HepG2 (cell line): ENCODE data around the gene PARVA. TPM values are rescaled to one million over a fixed set of nuclear protein-coding genes. Genes with fewer than 3 reads are reported as not detected.

Source experiments
- ATAC-seq: fragments of 200-7000 bp; cut with Tn5 transposase; 3 replicates; pipeline ENCODE4 v1.9.1; 2020; ENCODE audit warnings: mild to moderate bottlenecking, moderate library complexity
- BruUV-seq: library from RNA; stranded (reverse); fragments of 400-500 nt; replicated peaks from 2 replicates; lab custom pipeline; 2021; lab: Mats Ljungman, UMichigan
- CTCF ChIA-PET: fragments of 300-600 bp; formaldehyde crosslinking; extraction: SDS; loops from one replicate; lab custom pipeline; 2021; ENCODE audit warnings: low total read pairs, inconsistent platforms, low intra/inter-chr PET ratio; lab: Yijun Ruan, JAX
- POLR2A ChIA-PET: fragments of 350-600 bp; sonication (Branson Sonifier 250); formaldehyde crosslinking; loops from one replicate; lab custom pipeline; 2020; ENCODE audit warnings: antibody characterized with exemption, inconsistent platforms; lab: Yijun Ruan, JAX
- DNase-seq: peaks from one replicate; pipeline ENCODE4 v3.0.0-alpha.2; 2015; ENCODE audit warnings: low spot score
- FAIRE-seq: peaks from 3 replicates; lab custom pipeline; 2011; peaks lifted over from hg19 to GRCh38; lab: Jason Lieb, UNC
- H2AFZ ChIP-seq: one replicate; pipeline ENCODE4 v1.6.1; 2011; ENCODE audit warnings: low read length, inconsistent platforms
- H3K27ac ChIP-seq: fragments of 300-600 bp; 3 replicates; pipeline ENCODE4 v1.8.0; 2011; ENCODE audit warnings: mixed run types, mild to moderate bottlenecking, mixed read lengths, low read length, inconsistent platforms; ENCODE audit not compliant: insufficient read depth; ENCODE audit errors: extremely low read length
- H3K27me3 ChIP-seq, 2 experiments: fragments of 200-600 bp in 1 of 2; 2 replicates in 1 of 2; 3 replicates in 1 of 2; pipeline versions ENCODE4 v1.6.0 to v1.8.0; 2011; ENCODE audit warnings: low read length in 2 of 2, mild to moderate bottlenecking in 2 of 2, moderate library complexity in 2 of 2, inconsistent platforms in 1 of 2; ENCODE audit not compliant: insufficient read depth in 2 of 2, control insufficient read depth in 1 of 2
- H3K36me3 ChIP-seq, 2 experiments: fragments of 200-600 bp in 1 of 2; replicated peaks in 1 of 2; 2 replicates in 1 of 2; 3 replicates in 1 of 2; pipeline versions ENCODE4 v1.5.1 to v1.8.0; 2011; ENCODE audit warnings: low read length in 2 of 2, inconsistent platforms in 1 of 2; ENCODE audit not compliant: insufficient read depth in 2 of 2, control insufficient read depth in 1 of 2
- H3K4me1 ChIP-seq: 2 replicates; pipeline ENCODE4 v1.5.1; 2012; ENCODE audit warnings: low read length, inconsistent platforms; ENCODE audit not compliant: insufficient read depth
- H3K4me2 ChIP-seq: 2 replicates; pipeline ENCODE4 v1.6.0; 2011; ENCODE audit warnings: low read depth, low read length, inconsistent platforms
- H3K4me3 ChIP-seq, 3 experiments: fragments of 200-600 bp in 1 of 3; sonication (generic), shearing (Covaris generic) in 1 of 3; replicated peaks in 1 of 3; 2 replicates each; pipeline ENCODE4 v1.5.1; 2011 to 2016; ENCODE audit warnings: low read length in 3 of 3, inconsistent platforms in 2 of 3, low read depth in 2 of 3, mild to moderate bottlenecking in 2 of 3, control low read depth in 1 of 3, mixed read lengths in 1 of 3; ENCODE audit not compliant: insufficient read depth in 1 of 3
- H3K79me2 ChIP-seq: one replicate; pipeline ENCODE4 v1.6.1; 2011; ENCODE audit warnings: low read length, inconsistent platforms; ENCODE audit not compliant: insufficient read depth
- H3K9ac ChIP-seq: 2 replicates; pipeline ENCODE4 v1.6.0; 2011; ENCODE audit warnings: mild to moderate bottlenecking, low read depth, low read length, inconsistent platforms; ENCODE audit not compliant: insufficient read depth
- H3K9me3 ChIP-seq: 2 replicates; pipeline ENCODE4 v1.5.1; 2012; ENCODE audit warnings: mild to moderate bottlenecking, low read length
- H4K20me1 ChIP-seq: 2 replicates; pipeline ENCODE4 v1.6.0; 2011; ENCODE audit warnings: inconsistent platforms, mild to moderate bottlenecking, low read length, moderate library complexity; ENCODE audit not compliant: insufficient read depth
- BRD4 ChIP-seq: sonication (generic); formaldehyde crosslinking; IDR thresholded peaks from 2 replicates; pipeline ENCODE4 v1.4.0; 2020; ENCODE audit warnings: missing genetic modification reagents
- HNF4A ChIP-seq: sonication (generic); formaldehyde crosslinking; IDR thresholded peaks from 2 replicates; pipeline ENCODE4 v1.4.0; 2020; ENCODE audit warnings: missing genetic modification reagents
- HOXA7 ChIP-seq: sonication (generic); formaldehyde crosslinking; IDR thresholded peaks from 2 replicates; pipeline ENCODE4 v1.8.1; 2022; ENCODE audit warnings: mild to moderate bottlenecking, missing genetic modification reagents, moderate library complexity
- MAFG ChIP-seq: sonication (generic); formaldehyde crosslinking; IDR thresholded peaks from 2 replicates; pipeline ENCODE4 v1.5.1; 2020; ENCODE audit warnings: mild to moderate bottlenecking, missing genetic modification reagents
- NBN ChIP-seq: fragments of 450-650 bp; conservative IDR thresholded peaks from 2 replicates; pipeline ENCODE4 v1.6.1; 2017
- PRDM10 ChIP-seq: sonication (generic); formaldehyde crosslinking; IDR thresholded peaks from 2 replicates; pipeline ENCODE4 v1.4.0; 2020; ENCODE audit warnings: low read depth, missing genetic modification reagents
- RNF219 ChIP-seq: sonication (generic); formaldehyde crosslinking; IDR thresholded peaks from 2 replicates; pipeline ENCODE4 v1.5.0; 2020; ENCODE audit warnings: mild to moderate bottlenecking, missing genetic modification reagents
- ZBTB1 ChIP-seq: sonication (generic); formaldehyde crosslinking; IDR thresholded peaks from 2 replicates; pipeline ENCODE4 v1.4.0; 2020; ENCODE audit warnings: missing genetic modification reagents, borderline replicate concordance
- ZKSCAN5 ChIP-seq: sonication (generic); formaldehyde crosslinking; IDR thresholded peaks from 2 replicates; pipeline ENCODE4 v1.5.1; 2020; ENCODE audit warnings: mild to moderate bottlenecking, missing genetic modification reagents
- ZNF251 ChIP-seq: sonication (generic); formaldehyde crosslinking; IDR thresholded peaks from 2 replicates; pipeline ENCODE4 v1.9.0; 2021; ENCODE audit warnings: mild to moderate bottlenecking, missing genetic modification reagents
- ZNF510 ChIP-seq: sonication (generic); formaldehyde crosslinking; IDR thresholded peaks from 2 replicates; pipeline ENCODE4 v1.4.0; 2020; ENCODE audit warnings: low read depth, mild to moderate bottlenecking, missing genetic modification reagents
- ZNF567 ChIP-seq: sonication (generic); formaldehyde crosslinking; IDR thresholded peaks from 2 replicates; pipeline ENCODE4 v1.8.1; 2023; ENCODE audit warnings: mild to moderate bottlenecking, missing genetic modification reagents, borderline replicate concordance
- ZNF678 ChIP-seq: sonication (generic); formaldehyde crosslinking; IDR thresholded peaks from 2 replicates; pipeline ENCODE4 v1.4.0; 2020; ENCODE audit warnings: mild to moderate bottlenecking, missing genetic modification reagents
- ZNF710 ChIP-seq: sonication (generic); formaldehyde crosslinking; IDR thresholded peaks from 2 replicates; pipeline ENCODE4 v1.5.0; 2020; ENCODE audit warnings: mild to moderate bottlenecking, missing genetic modification reagents, borderline replicate concordance
- ZNF891 ChIP-seq: sonication (generic); formaldehyde crosslinking; IDR thresholded peaks from 2 replicates; pipeline ENCODE4 v1.5.0; 2020; ENCODE audit warnings: mild to moderate bottlenecking, missing genetic modification reagents
- WGBS: methylation state at CpG from one replicate; pipeline ENCODE4 v1.1.6; 2017; ENCODE audit warnings: low lambda C conversion rate; 5-methylcytosine and 5-hydroxymethylcytosine counted together
- in situ Hi-C: cut with HindIII; loops from 2 replicates; pipeline ENCODE4 v1.10.0; 2017; ENCODE audit warnings: low pct_unique_long_range_greater_than_20kb; ENCODE audit not compliant: extremely low pct_ligation_motif_present
- intact Hi-C: fragments of 100-400 bp; cut with micrococcal nuclease; formaldehyde crosslinking; loops from one replicate; pipeline ENCODE4 v1.10.0; 2022; ENCODE audit not compliant: unreplicated experiment
- polyA plus RNA-seq, 8 experiments: library from polyadenylated mRNA; depleted of rRNA in 3 of 8; stranded (reverse) in 7 of 8; unstranded in 1 of 8; fragments of >200 nt; fragmentation: Illumina TruSeq in 4 of 8; extraction: Trizol in 4 of 8; gene quantifications; 2 replicates each; pipeline versions ENCODE4 v1.2.1 to v1.2.3, GENCODE V29; 2011 to 2016; ENCODE audit warnings: low read depth in 4 of 8, missing spikeins in 1 of 8, mixed read lengths in 1 of 8; ENCODE audit not compliant: insufficient read depth in 1 of 8
- total RNA-seq, 5 experiments: library from RNA; depleted of rRNA; stranded (reverse); fragments of >200 nt; fragmentation: Illumina TruSeq; extraction: Trizol; gene quantifications; 2 replicates each; pipeline ENCODE4 v1.2.3, GENCODE V29; 2016; ENCODE audit warnings: low read depth in 1 of 5

PARVA gene
- total and polyA plus RNA-seq, 2 of the 13 experiments (the other 11 are each of a cell fraction or from before 2014, with no cell fraction given) = 5.9 to 9.1 TPM

GRCh38 chr11:12512826-12513395, 135.5 kb downstream of the PARVA start (continued):
- TF ChIP-seq PRDM10 (CRISPR knock-in tag) (no peak), MAFG (CRISPR knock-in tag) (no peak)
- TF ChIP-seq, all 625 proteins: peak for 0

GRCh38 chr11:12516387-12517105, 139.2 kb downstream of the PARVA start:
- H3K27me3 ChIP-seq = no peaks in the 10 kb centered on the region
- H3K36me3 ChIP-seq = no peaks in the 10 kb centered on the region
- no TSS peak for BruUV-seq
- ChIA-PET POLR2A (no interaction called here), CTCF (no interaction called here)
- no peak overlapping the region for H3K4me2 ChIP-seq
- ATAC-seq = peak; percentile 51; the same call in 2 of the 3 replicates
- no peaks in the 10 kb centered on the region for H3K9me3 ChIP-seq
- no peak for FAIRE-seq
- no peak overlapping the region for H2AFZ ChIP-seq
- WGBS = 84% methylated on average over 4 of the region's 4 CpGs
- H3K9ac ChIP-seq = no peak overlapping the region
- H3K4me1 ChIP-seq = no peaks in the 10 kb centered on the region
- intact Hi-C loops (no loop called here), in situ Hi-C loops (no loop called here)
- no peak overlapping the region for H3K27ac ChIP-seq
- H4K20me1 ChIP-seq = no peaks in the 10 kb centered on the region
- no peaks in the 10 kb centered on the region for H3K79me2 ChIP-seq
- DNase-seq = no peak
- no peak overlapping the region for H3K4me3 ChIP-seq
- TF ChIP-seq ZNF251 (CRISPR knock-in tag) (no peak), ZNF710 (CRISPR knock-in tag) (no peak), ZNF510 (CRISPR knock-in tag) (no peak), HNF4A (no peak), ZNF567 (CRISPR knock-in tag) (no peak), RNF219 (no peak), ZKSCAN5 (CRISPR knock-in tag) (no peak), ZNF678 (CRISPR knock-in tag) (no peak), ZNF891 (CRISPR knock-in tag) (no peak), NBN (no peak), BRD4 (CRISPR knock-in tag) (no peak), HOXA7 (no peak), ZBTB1 (no peak)
